T-helper 1 cell treated with Interleukin-12 subunit alpha and Interleukin-12 subunit beta and Interleukin-4 antibody, amounts not matched to agents 30 μg/mL and 1 μg/mL, for 36 hours (primary cell): ENCODE results near the gene SLC2A8.

Source experiments
- H3K27ac Mint-ChIP-seq: one replicate; pipeline ENCODE4 v1.8.0; 2021; ENCODE audit warnings: mild to moderate bottlenecking, mixed read lengths
- H3K27me3 Mint-ChIP-seq: one replicate; pipeline ENCODE4 v1.8.0; 2021; ENCODE audit warnings: low read depth, mixed read lengths
- H3K36me3 Mint-ChIP-seq: one replicate; pipeline ENCODE4 v1.8.0; 2021; ENCODE audit warnings: low read depth, mixed read lengths
- H3K4me1 Mint-ChIP-seq: one replicate; pipeline ENCODE4 v1.8.0; 2021; ENCODE audit warnings: low read depth, mixed read lengths
- H3K4me3 Mint-ChIP-seq: one replicate; pipeline ENCODE4 v1.8.0; 2021; ENCODE audit warnings: mild to moderate bottlenecking, moderate library complexity, mixed read lengths
- H3K9me3 Mint-ChIP-seq: one replicate; pipeline ENCODE4 v1.8.0; 2021; ENCODE audit warnings: mixed read lengths

Gene SLC2A8

DNA sequence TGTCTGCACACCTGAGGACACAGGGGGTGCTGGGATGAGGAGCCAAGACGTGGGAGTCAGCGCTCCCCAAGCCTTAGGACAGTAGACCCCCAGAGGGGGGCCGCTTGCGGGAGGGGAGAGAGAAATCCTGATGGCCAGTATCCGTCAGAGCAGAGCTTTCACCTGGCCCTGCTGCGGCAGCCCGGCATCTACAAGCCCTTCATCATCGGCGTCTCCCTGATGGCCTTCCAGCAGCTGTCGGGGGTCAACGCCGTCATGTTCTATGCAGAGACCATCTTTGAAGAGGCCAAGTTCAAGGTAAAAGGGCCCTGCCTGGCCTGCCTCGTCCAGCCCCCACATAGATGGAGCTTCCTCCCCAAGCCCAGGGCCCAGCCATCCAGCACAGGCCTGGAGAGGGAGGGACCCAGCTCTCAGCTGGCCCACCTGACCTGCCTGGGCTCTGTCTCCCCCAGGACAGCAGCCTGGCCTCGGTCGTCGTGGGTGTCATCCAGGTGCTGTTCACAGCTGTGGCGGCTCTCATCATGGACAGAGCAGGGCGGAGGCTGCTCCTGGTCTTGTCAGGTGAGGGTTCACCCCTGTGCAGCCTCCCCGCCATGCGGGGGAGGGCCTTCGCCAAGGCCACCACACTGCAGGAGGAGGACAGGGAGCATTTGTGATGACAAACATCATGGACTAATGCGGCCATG, 6.7 kb downstream of the SLC2A8 start:
- H3K9me3 Mint-ChIP-seq, result no peaks in the 10 kb centered on the region
- H3K4me1 Mint-ChIP-seq, result no peaks in the 10 kb centered on the region
- H3K4me3 Mint-ChIP-seq, result no peak overlapping the region
- H3K27me3 Mint-ChIP-seq, result peaks cover 10% of the 10 kb centered on the region
- H3K27ac Mint-ChIP-seq, result no peak overlapping the region
- no peaks in the 10 kb centered on the region for H3K36me3 Mint-ChIP-seq

DNA sequence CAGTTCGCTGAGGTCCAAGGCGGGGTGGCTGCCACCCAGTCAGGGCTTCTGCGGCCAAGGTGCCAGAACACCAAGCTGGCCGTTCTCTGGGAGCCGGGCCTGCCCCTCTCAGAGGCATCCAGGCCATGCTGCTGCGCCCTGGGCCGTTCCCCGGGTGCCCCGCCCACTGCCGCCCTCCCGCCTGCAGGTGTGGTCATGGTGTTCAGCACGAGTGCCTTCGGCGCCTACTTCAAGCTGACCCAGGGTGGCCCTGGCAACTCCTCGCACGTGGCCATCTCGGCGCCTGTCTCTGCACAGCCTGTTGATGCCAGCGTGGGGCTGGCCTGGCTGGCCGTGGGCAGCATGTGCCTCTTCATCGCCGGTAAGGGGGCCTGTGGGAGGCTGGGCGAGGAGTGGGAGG, 7.7 kb downstream of the SLC2A8 start:
- Mint-ChIP-seq H3K4me1 (no peaks in the 10 kb centered on the region), H3K27me3 (peaks cover 3% of the 10 kb centered on the region)

DNA sequence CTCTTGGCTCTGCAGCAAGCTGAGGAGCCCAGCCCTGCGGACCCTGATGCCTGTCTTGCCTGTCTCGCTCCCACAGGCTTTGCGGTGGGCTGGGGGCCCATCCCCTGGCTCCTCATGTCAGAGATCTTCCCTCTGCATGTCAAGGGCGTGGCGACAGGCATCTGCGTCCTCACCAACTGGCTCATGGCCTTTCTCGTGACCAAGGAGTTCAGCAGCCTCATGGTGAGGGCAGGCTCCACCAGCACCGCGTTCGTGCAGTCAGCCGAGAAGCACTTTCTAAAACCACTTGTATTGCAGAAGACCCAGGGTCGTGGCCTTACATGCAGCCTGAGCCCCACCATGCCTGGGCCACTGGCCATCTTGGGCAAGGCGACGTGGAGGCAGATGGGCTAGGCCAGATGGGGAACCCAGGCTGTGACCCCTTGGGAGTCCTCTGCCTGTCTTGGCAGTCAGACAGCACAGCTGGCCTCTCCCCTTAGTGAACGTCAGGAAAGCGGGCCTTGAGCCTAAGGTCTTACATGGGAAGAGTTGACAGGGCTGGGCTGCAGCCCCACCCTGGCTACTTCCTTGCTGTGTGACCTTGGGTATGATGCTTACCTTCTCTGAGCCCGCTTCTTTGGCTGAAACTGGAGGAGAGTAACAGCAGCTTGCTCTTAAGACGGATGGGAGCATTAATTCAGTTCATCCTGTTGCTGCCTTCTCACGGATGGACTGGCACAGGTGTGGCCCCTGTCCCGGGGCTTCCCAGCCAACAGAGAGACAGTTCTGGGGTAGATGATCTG, 8.6 kb downstream of the SLC2A8 start:
- Mint-ChIP-seq H3K4me3 (no peak overlapping the region), H3K27ac (no peak overlapping the region), H3K36me3 (no peaks in the 10 kb centered on the region)

More for the DNA sequence above, 7.7 kb downstream of the SLC2A8 start:
- Mint-ChIP-seq H3K4me3 (no peak overlapping the region), H3K36me3 (no peaks in the 10 kb centered on the region), H3K9me3 (no peaks in the 10 kb centered on the region), H3K27ac (no peak overlapping the region)

DNA sequence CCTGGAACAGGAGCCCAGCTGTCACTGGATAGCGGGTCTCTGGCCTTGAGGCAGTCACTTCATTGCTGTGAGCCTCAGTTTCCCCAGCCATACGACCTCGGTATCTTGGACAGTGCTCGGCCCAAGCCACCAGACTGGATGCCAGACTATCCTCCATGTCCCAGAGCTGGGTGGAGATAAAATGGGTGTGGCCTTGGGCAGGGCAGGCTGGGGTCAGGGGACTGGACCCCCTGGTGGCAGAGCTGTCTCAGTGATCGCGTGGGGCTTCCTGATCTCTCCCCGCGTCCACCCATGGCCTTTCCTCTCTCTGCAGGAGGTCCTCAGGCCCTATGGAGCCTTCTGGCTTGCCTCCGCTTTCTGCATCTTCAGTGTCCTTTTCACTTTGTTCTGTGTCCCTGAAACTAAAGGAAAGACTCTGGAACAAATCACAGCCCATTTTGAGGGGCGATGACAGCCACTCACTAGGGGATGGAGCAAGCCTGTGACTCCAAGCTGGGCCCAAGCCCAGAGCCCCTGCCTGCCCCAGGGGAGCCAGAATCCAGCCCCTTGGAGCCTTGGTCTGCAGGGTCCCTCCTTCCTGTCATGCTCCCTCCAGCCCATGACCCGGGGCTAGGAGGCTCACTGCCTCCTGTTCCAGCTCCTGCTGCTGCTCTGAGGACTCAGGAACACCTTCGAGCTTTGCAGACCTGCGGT, 10.0 kb downstream of the SLC2A8 start:
- H3K4me3 Mint-ChIP-seq, result no peak overlapping the region
- H3K27me3 Mint-ChIP-seq, result no peaks in the 10 kb centered on the region
- peaks cover 6% of the 10 kb centered on the region for H3K4me1 Mint-ChIP-seq
- H3K27ac Mint-ChIP-seq, result no peak overlapping the region
- no peaks in the 10 kb centered on the region for H3K36me3 Mint-ChIP-seq
- no peaks in the 10 kb centered on the region for H3K9me3 Mint-ChIP-seq

More for the DNA sequence above, 8.6 kb downstream of the SLC2A8 start:
- H3K9me3 Mint-ChIP-seq, result no peaks in the 10 kb centered on the region
- H3K4me1 Mint-ChIP-seq, result no peaks in the 10 kb centered on the region
- H3K27me3 Mint-ChIP-seq, result no peaks in the 10 kb centered on the region

DNA sequence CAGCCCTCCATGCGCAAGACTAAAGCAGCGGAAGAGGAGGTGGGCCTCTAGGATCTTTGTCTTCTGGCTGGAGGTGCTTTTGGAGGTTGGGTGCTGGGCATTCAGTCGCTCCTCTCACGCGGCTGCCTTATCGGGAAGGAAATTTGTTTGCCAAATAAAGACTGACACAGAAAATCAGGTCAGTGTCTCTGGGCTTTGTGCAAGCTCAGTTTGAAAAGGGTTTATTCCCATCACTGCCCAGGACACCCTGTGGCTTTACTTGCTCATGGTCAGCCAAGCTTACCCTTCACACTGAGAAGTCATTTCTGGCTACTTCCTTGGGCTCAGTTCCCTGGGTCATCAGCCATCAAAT, 10.5 kb downstream of the SLC2A8 start:
- H3K4me3 Mint-ChIP-seq, result no peak overlapping the region
- H3K36me3 Mint-ChIP-seq, result no peaks in the 10 kb centered on the region
- peaks cover 6% of the 10 kb centered on the region for H3K4me1 Mint-ChIP-seq
- H3K27me3 Mint-ChIP-seq, result no peaks in the 10 kb centered on the region
- no peaks in the 10 kb centered on the region for H3K9me3 Mint-ChIP-seq
- H3K27ac Mint-ChIP-seq, result no peak overlapping the region

DNA sequence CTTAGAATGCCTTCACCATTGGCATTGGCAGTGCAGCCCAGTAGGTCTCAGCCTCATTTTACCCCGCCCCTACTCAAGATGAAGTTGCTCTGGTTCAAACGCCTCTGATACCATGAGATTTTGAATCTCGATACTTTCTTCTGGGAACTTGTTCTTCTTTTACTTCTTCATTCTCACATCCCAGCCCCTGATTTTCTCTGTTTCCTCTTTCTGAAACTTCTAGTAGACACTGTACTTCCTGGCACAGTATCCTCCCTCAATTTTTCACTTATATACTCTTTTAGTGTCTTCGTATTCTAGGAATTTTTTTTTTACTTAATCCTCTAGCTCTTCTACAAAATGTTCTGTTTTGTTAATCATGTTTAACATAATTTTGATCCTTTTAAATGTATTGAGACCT, 14.2 kb downstream of the SLC2A8 start:
- Mint-ChIP-seq H3K4me1 (peaks cover 6% of the 10 kb centered on the region), H3K36me3 (no peaks in the 10 kb centered on the region), H3K27ac (no peak overlapping the region), H3K9me3 (no peaks in the 10 kb centered on the region), H3K27me3 (peaks cover 15% of the 10 kb centered on the region), H3K4me3 (no peak overlapping the region)

DNA sequence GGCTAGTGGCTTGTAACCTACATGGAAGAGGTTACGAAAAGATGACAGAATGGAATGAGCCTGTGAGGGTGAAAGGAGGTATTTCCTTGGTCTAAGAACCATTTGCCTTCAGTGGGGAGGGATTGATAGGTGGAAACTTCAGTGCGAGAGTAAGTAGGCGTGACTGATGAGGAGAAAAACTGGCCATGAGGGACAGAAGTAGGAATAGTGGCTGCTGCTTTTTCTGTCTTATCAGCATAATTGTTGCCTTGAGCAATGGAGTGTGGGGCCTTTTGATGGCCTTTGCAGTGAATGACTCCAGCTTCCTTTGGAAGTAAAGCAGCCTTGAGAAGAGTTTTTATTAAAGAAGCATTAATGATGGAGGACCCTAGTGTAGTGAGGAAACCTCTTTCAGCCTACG, 18.2 kb downstream of the SLC2A8 start:
- no peaks in the 10 kb centered on the region for H3K36me3 Mint-ChIP-seq

DNA sequence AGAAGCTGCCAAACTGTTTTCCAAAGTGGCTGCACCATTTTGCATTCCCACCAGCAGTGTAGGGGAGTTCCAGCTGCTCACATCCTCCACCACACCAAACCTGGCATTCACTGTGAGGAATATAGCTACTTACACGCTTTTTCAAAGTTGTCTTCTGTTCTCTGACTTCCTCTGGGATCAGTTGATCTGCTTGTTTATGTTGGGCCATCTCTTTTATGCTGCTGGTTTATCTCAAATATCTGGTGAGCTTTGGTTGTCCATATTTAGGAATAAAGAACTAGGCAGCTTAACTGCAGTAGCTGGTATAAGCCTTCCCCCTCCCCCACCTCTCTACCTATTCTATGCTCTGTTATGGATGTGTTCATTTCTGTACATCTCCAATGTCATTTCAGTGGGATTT, 18.7 kb downstream of the SLC2A8 start:
- Mint-ChIP-seq H3K4me3 (no peak overlapping the region), H3K4me1 (peaks cover 6% of the 10 kb centered on the region), H3K36me3 (no peaks in the 10 kb centered on the region), H3K27me3 (peaks cover 19% of the 10 kb centered on the region), H3K9me3 (no peaks in the 10 kb centered on the region), H3K27ac (no peak overlapping the region)

More for the DNA sequence above, 18.2 kb downstream of the SLC2A8 start:
- H3K27me3 Mint-ChIP-seq, result peaks cover 19% of the 10 kb centered on the region
- no peaks in the 10 kb centered on the region for H3K9me3 Mint-ChIP-seq
- H3K4me3 Mint-ChIP-seq, result no peak overlapping the region
- H3K4me1 Mint-ChIP-seq, result peaks cover 6% of the 10 kb centered on the region
- H3K27ac Mint-ChIP-seq, result no peak overlapping the region

DNA sequence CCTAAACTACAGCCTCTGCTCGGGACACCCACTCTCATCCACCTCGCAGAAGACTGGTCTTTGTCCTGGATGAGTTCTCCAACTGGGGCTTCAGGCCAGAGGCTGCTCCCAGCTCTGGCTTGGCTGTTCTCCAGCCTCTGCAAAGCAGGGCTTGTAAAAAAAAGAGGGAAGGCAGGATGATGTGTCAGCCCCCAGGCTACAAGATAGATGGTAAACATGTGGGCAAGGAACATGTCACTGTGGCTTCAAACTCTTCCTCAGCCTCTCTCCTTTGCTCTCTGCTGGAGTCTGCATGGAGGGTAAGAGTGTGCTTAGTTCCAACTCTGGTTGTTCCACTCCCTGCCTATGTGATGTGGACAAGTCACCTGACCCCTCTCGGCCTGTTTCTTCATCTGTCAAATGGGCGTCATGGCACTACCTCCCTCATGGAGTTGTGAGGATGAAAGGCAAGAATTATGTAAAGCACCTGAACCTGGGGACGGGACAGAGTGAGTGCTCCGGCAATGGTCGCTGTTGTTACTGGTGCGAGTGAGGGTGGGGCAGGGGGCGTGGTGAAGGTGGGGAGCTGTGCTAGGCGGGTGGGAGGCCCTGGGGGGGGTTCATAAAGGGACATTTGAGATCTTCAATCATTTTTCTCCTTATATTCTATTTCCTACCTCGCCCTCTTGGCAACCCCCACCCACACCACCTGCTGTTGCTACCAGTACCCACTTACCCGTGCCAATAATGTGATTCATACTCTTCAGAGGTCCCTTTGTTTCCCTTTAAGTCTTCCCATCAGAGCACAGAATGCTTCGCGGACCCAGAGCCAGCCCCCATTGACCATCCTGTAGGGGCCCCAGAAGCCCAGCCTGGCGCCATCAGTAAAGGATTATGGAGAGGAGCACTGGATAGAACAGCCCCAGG, 20.4 kb downstream of the SLC2A8 start:
- Mint-ChIP-seq H3K4me3 (no peak overlapping the region), H3K9me3 (no peaks in the 10 kb centered on the region), H3K27ac (no peak overlapping the region), H3K36me3 (no peaks in the 10 kb centered on the region), H3K27me3 (peaks cover 19% of the 10 kb centered on the region), H3K4me1 (no peaks in the 10 kb centered on the region)

DNA sequence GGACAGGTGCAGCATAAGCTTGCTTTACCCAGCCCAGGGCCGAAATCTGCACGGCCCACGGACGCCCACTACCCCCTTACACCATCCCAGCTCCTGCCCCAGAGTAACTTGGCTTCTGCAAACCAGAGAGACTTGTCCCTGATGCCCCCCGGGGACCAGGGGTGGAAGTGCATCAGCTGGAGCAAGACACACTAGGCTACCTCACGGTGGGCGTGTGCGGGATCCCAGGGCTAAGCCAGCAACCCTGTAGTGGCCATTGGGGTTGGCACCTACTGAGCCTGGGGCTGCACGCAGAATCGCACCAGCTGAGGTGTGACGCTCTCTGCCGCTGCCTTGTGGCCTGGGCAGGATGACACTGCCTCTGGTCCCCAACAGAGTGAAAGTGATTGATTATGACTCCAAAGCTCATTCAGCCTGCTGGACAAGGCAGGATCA, 21.1 kb downstream of the SLC2A8 start:
- Mint-ChIP-seq H3K4me3 (no peak overlapping the region), H3K27me3 (peaks cover 19% of the 10 kb centered on the region), H3K27ac (no peak overlapping the region), H3K36me3 (no peaks in the 10 kb centered on the region), H3K4me1 (peaks cover 4% of the 10 kb centered on the region), H3K9me3 (no peaks in the 10 kb centered on the region)

DNA sequence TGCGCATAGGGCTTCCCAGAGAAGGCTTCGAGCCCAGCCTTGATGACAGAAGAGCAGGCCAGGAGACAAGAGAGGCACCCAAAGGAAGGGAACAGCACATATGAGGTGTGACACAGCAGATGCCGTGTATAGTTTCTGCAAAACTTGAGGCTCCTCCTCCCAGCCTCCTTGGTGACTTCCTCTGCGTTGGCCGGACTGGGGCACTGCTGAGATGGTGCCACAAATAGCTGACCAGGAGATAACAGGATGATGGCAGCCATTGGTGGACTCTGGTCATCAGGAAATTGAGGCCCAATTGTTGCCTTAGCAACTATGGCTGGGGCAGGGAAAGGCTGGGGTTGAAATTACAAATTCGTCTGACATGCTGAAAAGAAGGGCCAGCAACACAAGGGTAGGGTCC, 22.4 kb downstream of the SLC2A8 start:
- Mint-ChIP-seq H3K27ac (no peak overlapping the region), H3K27me3 (peaks cover 14% of the 10 kb centered on the region), H3K4me3 (no peak overlapping the region), H3K9me3 (no peaks in the 10 kb centered on the region), H3K4me1 (peaks cover 14% of the 10 kb centered on the region), H3K36me3 (peaks cover 2% of the 10 kb centered on the region)

DNA sequence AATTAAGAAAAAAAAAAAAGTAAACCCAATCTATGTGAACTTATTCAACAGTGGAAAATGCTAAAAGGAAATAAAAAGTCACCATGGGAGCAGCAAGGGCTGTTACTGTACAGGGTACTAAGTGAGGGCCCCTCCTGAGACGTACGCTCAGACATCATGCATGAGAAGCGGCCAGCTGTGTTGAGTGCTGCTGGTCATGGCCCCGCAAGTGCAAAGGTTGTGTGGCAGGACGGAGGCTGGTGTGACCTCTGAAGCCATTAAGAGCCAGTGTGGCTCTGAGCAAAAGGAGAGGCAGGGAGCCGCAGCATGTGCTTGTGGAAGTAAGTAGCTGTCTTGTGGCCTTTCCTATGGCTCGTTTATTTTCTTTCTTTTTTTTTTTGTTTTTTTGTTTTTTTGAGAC, 24.1 kb downstream of the SLC2A8 start:
- no peak overlapping the region for H3K27ac Mint-ChIP-seq
- H3K36me3 Mint-ChIP-seq, result peaks cover 4% of the 10 kb centered on the region
- no peak overlapping the region for H3K4me3 Mint-ChIP-seq
- H3K27me3 Mint-ChIP-seq, result peaks cover 4% of the 10 kb centered on the region
- H3K9me3 Mint-ChIP-seq, result no peaks in the 10 kb centered on the region
- peaks cover 19% of the 10 kb centered on the region for H3K4me1 Mint-ChIP-seq

DNA sequence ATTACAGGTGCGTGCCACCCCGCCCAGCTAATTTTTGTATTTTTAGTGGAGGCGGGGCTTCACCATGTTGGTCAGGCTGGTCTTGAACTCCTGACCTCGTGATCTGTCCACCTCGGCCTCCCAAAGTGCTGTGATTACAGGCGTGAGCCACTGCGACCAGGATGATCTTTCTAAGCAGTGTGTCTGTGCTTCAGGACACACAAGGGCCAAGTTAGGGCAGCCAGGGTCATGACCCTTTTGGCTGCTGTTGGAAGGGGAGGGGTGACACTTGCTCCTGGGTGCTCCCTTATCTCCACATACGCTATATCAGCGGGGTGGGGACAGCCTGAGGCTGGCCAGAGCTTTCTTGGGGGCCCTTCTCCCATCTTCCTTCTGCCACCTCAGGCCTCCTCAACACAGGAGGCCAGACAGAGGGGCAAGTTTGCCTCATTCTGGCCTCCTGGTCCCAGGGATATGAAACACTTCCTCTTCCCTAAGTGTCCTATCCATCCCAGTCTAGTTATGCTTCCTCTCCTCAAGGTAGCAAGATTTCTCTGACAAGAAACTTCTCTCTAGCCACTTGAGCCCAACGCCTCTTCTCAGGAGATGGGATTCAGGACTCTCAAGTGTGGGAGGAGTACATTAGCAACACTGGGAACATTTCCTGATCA, 25.3 kb downstream of the SLC2A8 start:
- Mint-ChIP-seq H3K4me3 (peak overlapping the region; percentile 97), H3K4me1 (peaks cover 27% of the 10 kb centered on the region), H3K36me3 (peaks cover 11% of the 10 kb centered on the region), H3K27me3 (no peaks in the 10 kb centered on the region), H3K9me3 (no peaks in the 10 kb centered on the region), H3K27ac (no peak overlapping the region)

DNA sequence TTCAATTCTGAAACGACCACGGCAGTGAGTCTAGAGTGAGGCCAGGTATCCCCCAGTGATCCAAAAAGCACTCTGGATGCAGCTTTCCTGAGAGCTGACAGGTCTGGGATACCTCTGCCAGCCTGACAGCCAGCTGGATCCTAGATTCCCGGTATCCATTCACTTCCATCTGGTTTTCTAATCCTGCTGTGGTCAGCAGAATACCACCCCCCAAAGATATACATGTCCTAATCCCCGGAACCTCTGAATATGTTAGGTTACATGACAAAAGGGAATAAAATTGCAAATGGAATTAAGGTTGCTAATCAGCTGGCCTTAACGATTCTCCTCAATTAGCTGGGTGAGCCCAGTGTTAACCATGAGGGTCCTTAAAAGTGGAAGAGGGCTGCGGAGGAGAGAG, 25.8 kb downstream of the SLC2A8 start:
- Mint-ChIP-seq H3K36me3 (peaks cover 11% of the 10 kb centered on the region), H3K4me1 (peaks cover 27% of the 10 kb centered on the region), H3K27me3 (no peaks in the 10 kb centered on the region), H3K4me3 (peak overlapping the region; percentile 97), H3K27ac (peak overlapping the region; percentile 94), H3K9me3 (no peaks in the 10 kb centered on the region)
